Ishikawa (cell line): ENCODE results near the gene OR2T1.

Experiments
- CEBPB ChIP-seq: IDR thresholded peaks from 2 replicates; pipeline ENCODE4 v1.6.1; 2012
- EGR1 ChIP-seq: IDR thresholded peaks from 2 replicates; pipeline ENCODE4 v1.6.1; 2012
- EP300 ChIP-seq: IDR thresholded peaks from 2 replicates; pipeline ENCODE4 v1.6.1; 2012; ENCODE audit warnings: borderline replicate concordance
- FOXM1 ChIP-seq: IDR thresholded peaks from 2 replicates; pipeline ENCODE4 v1.6.1; 2012; ENCODE audit warnings: low read depth, borderline replicate concordance
- MAX ChIP-seq: IDR thresholded peaks from 2 replicates; pipeline ENCODE4 v1.6.1; 2012
- RAD21 ChIP-seq: IDR thresholded peaks from 2 replicates; pipeline ENCODE4 v1.6.1; 2012; ENCODE audit warnings: low read depth
- REST ChIP-seq: IDR thresholded peaks from 2 replicates; pipeline ENCODE4 v1.6.1; 2012; ENCODE audit warnings: low read depth, mild to moderate bottlenecking
- TAF1 ChIP-seq: IDR thresholded peaks from 2 replicates; pipeline ENCODE4 v1.6.1; 2012; ENCODE audit warnings: low read depth, mild to moderate bottlenecking
- TCF12 ChIP-seq: IDR thresholded peaks from 2 replicates; pipeline ENCODE4 v1.6.1; 2012; ENCODE audit warnings: low read depth
- USF1 ChIP-seq: IDR thresholded peaks from 2 replicates; pipeline ENCODE4 v1.6.1; 2012
- YY1 ChIP-seq: IDR thresholded peaks from 2 replicates; pipeline ENCODE4 v1.6.1; 2012; ENCODE audit warnings: low read depth

GRCh38 chr1:248402748-248403147 lies at the start of gene OR2T1:
- TF ChIP-seq REST (no peak), TCF12 (no peak), YY1 (no peak), MAX (no peak), EGR1 (no peak), RAD21 (no peak), FOXM1 (no peak), EP300 (no peak), TAF1 (no peak), CEBPB (no peak), USF1 (no peak)
